A673 (cell line): ENCODE measurements around the gene KCNIP4. TPM values are rescaled to one million over a fixed set of nuclear protein-coding genes. Genes with fewer than 3 reads are reported as not detected.

Experiments used
- BruUV-seq: library from RNA; stranded (reverse); fragments of 400-500 nt; replicated peaks from 2 replicates; lab custom pipeline; 2021; lab: Mats Ljungman, UMichigan
- CTCF ChIA-PET: fragments of 300-600 bp; sonication (Branson Sonifier 250); formaldehyde crosslinking; loops from one replicate; lab custom pipeline; 2022; ENCODE audit warnings: antibody characterized with exemption; lab: Charles Lee
- POLR2A ChIA-PET: fragments of 300-600 bp; sonication (Branson Sonifier 250); formaldehyde crosslinking; loops from one replicate; lab custom pipeline; 2022; ENCODE audit warnings: antibody characterized with exemption; ENCODE audit not compliant: low non-redundant PET; lab: Charles Lee
- DNase-seq: peaks from one replicate; pipeline ENCODE4 v3.0.0-alpha.2; 2015; ENCODE audit warnings: low spot score
- H3K27ac ChIP-seq: fragments of 200-600 bp; sonication (generic); 2 replicates; pipeline ENCODE4 v1.5.1; 2016; ENCODE audit warnings: mixed run types, low read depth, mild to moderate bottlenecking, mixed read lengths, antibody characterized with exemption, low read length; ENCODE audit not compliant: poor library complexity, severe bottlenecking
- H3K27me3 ChIP-seq: fragments of 200-600 bp; sonication (generic); replicated peaks from 2 replicates; pipeline ENCODE4 v1.6.1; 2017; ENCODE audit warnings: mixed run types, low read depth, mild to moderate bottlenecking, mixed read lengths, antibody characterized with exemption, low read length; ENCODE audit not compliant: insufficient read depth, poor library complexity
- H3K36me3 ChIP-seq: fragments of 200-600 bp; sonication (generic); 2 replicates; pipeline ENCODE4 v1.6.1; 2016; ENCODE audit warnings: mixed run types, mild to moderate bottlenecking, mixed read lengths, antibody characterized with exemption, low read length; ENCODE audit not compliant: insufficient read depth, poor library complexity, severe bottlenecking
- H3K4me1 ChIP-seq: fragments of 200-600 bp; sonication (generic); 2 replicates; pipeline ENCODE4 v1.6.1; 2017; ENCODE audit warnings: mixed run types, mild to moderate bottlenecking, mixed read lengths, antibody characterized with exemption, low read length; ENCODE audit not compliant: insufficient read depth, poor library complexity, severe bottlenecking
- H3K4me3 ChIP-seq: fragments of 200-600 bp; sonication (generic); 2 replicates; pipeline ENCODE4 v1.5.1; 2016; ENCODE audit warnings: low read depth, mixed run types, mild to moderate bottlenecking, mixed read lengths, low read length; ENCODE audit not compliant: poor library complexity, severe bottlenecking
- H3K9me3 ChIP-seq: fragments of 200-600 bp; sonication (generic); 2 replicates; pipeline ENCODE4 v1.6.1; 2016; ENCODE audit warnings: mixed run types, low read depth, mild to moderate bottlenecking, mixed read lengths, antibody characterized with exemption, low read length; ENCODE audit not compliant: poor library complexity, severe bottlenecking
- EZH2 ChIP-seq: fragments of 200-600 bp; sonication (generic); IDR thresholded peaks from 2 replicates; pipeline ENCODE4 v1.6.1; 2017; ENCODE audit warnings: borderline replicate concordance, low read depth, mild to moderate bottlenecking, mixed read lengths, antibody characterized with exemption, low read length; ENCODE audit not compliant: poor library complexity, severe bottlenecking
- intact Hi-C: fragments of 100-400 bp; cut with micrococcal nuclease; formaldehyde crosslinking; loops from one replicate; pipeline ENCODE4 v1.10.0; 2022; ENCODE audit not compliant: unreplicated experiment
- total RNA-seq: library from RNA; stranded (reverse); gene quantifications from 2 replicates; pipeline ENCODE4 v1.2.3, GENCODE V29; 2021
- TF ChIP-seq, protein P1 (sequence below): fragments of 300-800, 200-600 bp; sonication (generic); conservative IDR thresholded peaks from 2 replicates; pipeline ENCODE4 v1.5.1; 2017; ENCODE audit warnings: low read depth, mild to moderate bottlenecking, antibody characterized with exemption, low read length, moderate library complexity, mixed read lengths

Gene KCNIP4
- total RNA-seq, 1 experiment from 2014 or later, result not detected

DNA sequence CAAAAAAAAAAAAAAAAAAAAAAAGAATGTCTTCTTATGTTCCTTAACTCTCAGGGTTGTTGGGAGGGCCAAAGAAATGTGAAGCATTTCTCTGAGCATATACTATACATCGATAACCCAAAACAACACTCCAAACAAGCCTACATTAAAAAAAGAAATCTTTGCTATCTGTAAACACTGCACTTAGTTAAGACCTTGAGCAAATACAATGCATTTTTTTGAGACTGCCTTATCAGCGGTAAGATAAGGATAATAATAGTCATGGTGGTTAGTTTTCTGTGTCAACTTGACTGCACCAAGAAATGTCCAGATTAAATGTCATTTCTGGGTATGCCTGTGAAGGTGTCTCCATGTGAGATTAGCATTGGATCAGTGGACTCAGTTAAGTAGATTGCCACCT is 706.4 kb downstream of the KCNIP4 start:
- TF ChIP-seq EZH2, result no peak
- TF ChIP-seq, protein P1, sequence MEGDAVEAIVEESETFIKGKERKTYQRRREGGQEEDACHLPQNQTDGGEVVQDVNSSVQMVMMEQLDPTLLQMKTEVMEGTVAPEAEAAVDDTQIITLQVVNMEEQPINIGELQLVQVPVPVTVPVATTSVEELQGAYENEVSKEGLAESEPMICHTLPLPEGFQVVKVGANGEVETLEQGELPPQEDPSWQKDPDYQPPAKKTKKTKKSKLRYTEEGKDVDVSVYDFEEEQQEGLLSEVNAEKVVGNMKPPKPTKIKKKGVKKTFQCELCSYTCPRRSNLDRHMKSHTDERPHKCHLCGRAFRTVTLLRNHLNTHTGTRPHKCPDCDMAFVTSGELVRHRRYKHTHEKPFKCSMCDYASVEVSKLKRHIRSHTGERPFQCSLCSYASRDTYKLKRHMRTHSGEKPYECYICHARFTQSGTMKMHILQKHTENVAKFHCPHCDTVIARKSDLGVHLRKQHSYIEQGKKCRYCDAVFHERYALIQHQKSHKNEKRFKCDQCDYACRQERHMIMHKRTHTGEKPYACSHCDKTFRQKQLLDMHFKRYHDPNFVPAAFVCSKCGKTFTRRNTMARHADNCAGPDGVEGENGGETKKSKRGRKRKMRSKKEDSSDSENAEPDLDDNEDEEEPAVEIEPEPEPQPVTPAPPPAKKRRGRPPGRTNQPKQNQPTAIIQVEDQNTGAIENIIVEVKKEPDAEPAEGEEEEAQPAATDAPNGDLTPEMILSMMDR, result no peak
- Histone ChIP-seq H3K4me3 (no peak overlapping the region), H3K4me1 (no peaks in the 10 kb centered on the region), H3K36me3 (no peaks in the 10 kb centered on the region), H3K9me3 (no peaks in the 10 kb centered on the region), H3K27ac (no peak overlapping the region), H3K27me3 (no peaks in the 10 kb centered on the region)
- no TSS peak for BruUV-seq
- intact Hi-C loops, result no loop called here
- DNase-seq, result no peak
- CTCF ChIA-PET, result no interaction called here
- POLR2A ChIA-PET, result no interaction called here

DNA sequence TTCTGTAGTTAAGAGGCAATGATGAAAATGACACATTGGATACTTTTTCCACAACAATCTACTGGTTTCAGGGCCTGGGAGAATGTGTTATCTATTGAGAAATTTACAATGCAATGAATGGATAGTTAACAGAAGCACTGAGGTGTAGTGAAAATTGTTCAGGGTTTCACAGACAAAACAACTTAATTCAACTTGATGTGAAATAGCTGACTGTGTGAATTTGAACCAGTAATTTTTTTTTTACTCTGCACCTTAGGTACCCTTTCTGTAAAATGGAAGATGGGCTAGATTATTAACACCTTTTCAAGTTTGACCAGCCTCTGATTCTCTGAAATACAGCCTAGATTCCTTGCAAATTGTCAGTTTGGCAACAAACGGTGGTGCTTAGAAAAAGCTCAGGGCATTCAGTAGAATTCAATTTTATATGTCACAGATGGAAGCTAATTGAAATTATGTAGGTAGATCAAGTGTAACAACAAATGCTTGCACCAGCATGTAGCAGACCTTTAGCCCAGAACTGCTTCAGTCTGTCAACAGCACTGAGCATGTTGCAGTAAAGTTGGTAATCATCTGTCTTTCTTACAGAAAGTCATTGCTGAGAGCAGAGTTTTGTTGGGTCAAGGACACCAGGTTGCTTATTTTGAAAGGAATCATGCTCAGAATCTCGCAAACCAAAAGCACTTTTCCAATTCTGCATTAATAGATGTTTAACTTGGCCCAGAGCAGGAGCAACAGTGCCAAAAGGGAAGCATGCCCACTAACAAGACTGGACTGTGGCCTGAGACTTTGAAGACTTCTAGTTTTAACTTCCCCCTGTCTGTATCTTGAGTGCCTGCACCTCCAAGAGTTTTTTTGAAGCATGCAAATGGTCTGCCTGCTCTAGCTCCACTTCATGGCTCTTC is 721.7 kb downstream of the KCNIP4 start:
- intact Hi-C loops, result no loop called here
- ChIA-PET POLR2A (no interaction called here), CTCF (no interaction called here)
- H3K36me3 ChIP-seq, result no peaks in the 10 kb centered on the region
- no peaks in the 10 kb centered on the region for H3K9me3 ChIP-seq
- BruUV-seq, result no TSS peak
- DNase-seq, result no peak
- H3K27ac ChIP-seq, result no peak overlapping the region
- no peak for TF ChIP-seq EZH2
- TF ChIP-seq, protein P1, result no peak
- H3K4me1 ChIP-seq, result no peaks in the 10 kb centered on the region
- no peaks in the 10 kb centered on the region for H3K27me3 ChIP-seq
- H3K4me3 ChIP-seq, result no peak overlapping the region

DNA sequence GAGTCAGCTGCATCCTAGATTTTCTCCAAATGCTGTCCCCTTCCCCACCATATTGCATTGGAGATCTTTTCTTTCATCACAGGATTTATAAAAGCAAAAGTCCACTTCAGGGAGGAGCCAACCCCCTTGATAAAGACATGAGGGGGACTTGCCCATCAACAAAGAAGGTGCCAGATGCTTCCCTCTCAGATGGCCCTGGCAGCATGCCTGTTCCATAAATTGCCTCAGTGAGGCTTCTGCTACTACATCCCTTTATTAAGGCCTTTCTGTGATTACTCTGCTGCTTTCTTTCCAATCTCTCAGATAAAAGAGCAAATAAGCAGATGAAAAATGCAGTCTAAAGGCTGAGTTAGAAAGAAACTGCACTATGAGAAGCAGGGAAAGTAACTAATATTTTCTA is 736.7 kb downstream of the KCNIP4 start:
- no peaks in the 10 kb centered on the region for H3K9me3 ChIP-seq
- H3K27ac ChIP-seq, result no peak overlapping the region
- CTCF ChIA-PET, result no interaction called here
- no peak for TF ChIP-seq EZH2
- TF ChIP-seq, protein P1, result no peak
- no TSS peak for BruUV-seq
- no peaks in the 10 kb centered on the region for H3K36me3 ChIP-seq
- no peak overlapping the region for H3K4me3 ChIP-seq
- intact Hi-C loops, result no loop called here
- H3K27me3 ChIP-seq, result no peaks in the 10 kb centered on the region
- no peaks in the 10 kb centered on the region for H3K4me1 ChIP-seq
- no peak for DNase-seq
- POLR2A ChIA-PET, result no interaction called here
